ENCODE results near the gene ATP6V0A1.
A peak's percentile ranks its signal among the peaks of the same experiment; 100 is the strongest.

ATP6V0A1 gene

GRCh38 chr17:42527932-42528331 lies 69.3 kb downstream of the ATP6V0A1 start:
- no peaks in the 10 kb centered on the region for H3K9me3 ChIP-seq (ENCODE audit: control extremely low read depth in 1 of 5, control insufficient read depth in 4 of 5, insufficient read depth in 2 of 5, low read depth in 1 of 5, low read length in 4 of 5)
- WGBS (ENCODE audit: insufficient coverage): 100% methylated on average over 1 of the region's 6 CpGs
- no peak for DNase-seq
- H3K4me3 ChIP-seq (ENCODE audit: control insufficient read depth in 1 of 7, extremely low read depth in 1 of 7, insufficient read depth in 4 of 7, low read depth in 2 of 7, low read length in 6 of 7): no peak overlapping the region
- CTCF ChIA-PET: interaction anchor here (0.5 to 4.9 kb wide), 22 partner anchors 8 to 415 kb away, joined by 3 to 47 read pairs (median 3); partner anchors contain the start of gene CAVIN1
- H3K27me3 ChIP-seq (replicated peaks in 2 of 5; ENCODE audit: control insufficient read depth in 4 of 5, insufficient read depth in 5 of 5, low read length in 4 of 5): no peaks in the 10 kb centered on the region
- no peak overlapping the region for H3K27ac ChIP-seq (ENCODE audit: insufficient read depth in 1 of 2, low read depth in 1 of 2, low read length in 2 of 2, poor library complexity in 1 of 2, severe bottlenecking in 2 of 2)
- POLR2A ChIA-PET: interaction anchor here (1.3 kb wide), 1 partner anchor 9 kb away, joined by 5 read pairs; no protein-coding TSS in a partner anchor
- peaks cover 2 to 48% (median 41%) of the 10 kb centered on the region in 4 experiments for H3K4me1 ChIP-seq (ENCODE audit: control extremely low read depth in 1 of 4, control insufficient read depth in 4 of 4, insufficient read depth in 4 of 4, low read length in 3 of 4)
- H3K36me3 ChIP-seq (ENCODE audit: control insufficient read depth in 4 of 4, insufficient read depth in 4 of 4, low read length in 3 of 4): peaks cover 0 to 2% (median 0%) of the 10 kb centered on the region in 4 experiments

DNA sequence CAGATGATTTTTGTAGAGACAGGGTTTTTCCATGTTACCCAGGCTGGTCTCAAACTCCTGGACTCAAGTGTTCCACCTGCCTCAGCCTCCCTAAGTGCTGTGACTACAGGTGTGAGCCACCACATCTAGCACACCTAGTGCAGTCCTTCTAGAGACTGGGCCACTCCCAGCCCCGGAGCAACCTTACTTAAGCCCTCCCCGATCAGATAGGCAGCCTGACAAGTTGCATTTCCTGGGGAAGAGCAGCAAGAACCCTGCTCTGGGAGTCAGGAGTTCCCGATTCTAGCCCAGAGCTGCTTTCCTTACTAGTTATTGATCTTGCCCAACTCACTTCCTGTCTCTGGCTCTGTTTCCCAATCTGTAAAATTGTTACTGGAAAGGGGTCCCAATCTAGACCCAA lies 70.4 kb downstream of the ATP6V0A1 start:
- no peak overlapping the region for H3K4me3 ChIP-seq (ENCODE audit: control insufficient read depth in 1 of 7, extremely low read depth in 1 of 7, insufficient read depth in 4 of 7, low read depth in 2 of 7, low read length in 6 of 7)
- WGBS (ENCODE audit: insufficient coverage): 4% methylated on average over 3 of the region's 3 CpGs
- peaks cover 2 to 48% (median 41%) of the 10 kb centered on the region in 4 experiments for H3K4me1 ChIP-seq (ENCODE audit: control extremely low read depth in 1 of 4, control insufficient read depth in 4 of 4, insufficient read depth in 4 of 4, low read length in 3 of 4)
- POLR2A ChIA-PET: interaction anchor here (0.6 kb wide), 1 partner anchor 239 kb away, joined by 3 read pairs; no protein-coding TSS in a partner anchor
- no peaks in the 10 kb centered on the region for H3K27me3 ChIP-seq (replicated peaks in 2 of 5; ENCODE audit: control insufficient read depth in 4 of 5, insufficient read depth in 5 of 5, low read length in 4 of 5)
- H3K36me3 ChIP-seq (ENCODE audit: control insufficient read depth in 4 of 4, insufficient read depth in 4 of 4, low read length in 3 of 4): no peaks in the 10 kb centered on the region
- CTCF ChIA-PET: interaction anchor here (0.7 to 4.9 kb wide), 4 partner anchors 9 to 307 kb away, joined by 3 to 47 read pairs (median 6); no protein-coding TSS in a partner anchor
- peak overlapping the region in 1 of 2 experiments; percentile 14 for H3K27ac ChIP-seq (ENCODE audit: insufficient read depth in 1 of 2, low read depth in 1 of 2, low read length in 2 of 2, poor library complexity in 1 of 2, severe bottlenecking in 2 of 2)
- no peaks in the 10 kb centered on the region for H3K9me3 ChIP-seq (ENCODE audit: control extremely low read depth in 1 of 5, control insufficient read depth in 4 of 5, insufficient read depth in 2 of 5, low read depth in 1 of 5, low read length in 4 of 5)
- no peak for DNase-seq

GRCh38 chr17:42530952-42531454 lies 72.3 kb downstream of the ATP6V0A1 start:
- Histone ChIP-seq H3K4me3 (ENCODE audit: control insufficient read depth in 1 of 7, extremely low read depth in 1 of 7, insufficient read depth in 4 of 7, low read depth in 2 of 7, low read length in 6 of 7) (peak overlapping the region in 2 of 7 experiments; percentile 49 to 60), H3K27me3 (replicated peaks in 2 of 5; ENCODE audit: control insufficient read depth in 4 of 5, insufficient read depth in 5 of 5, low read length in 4 of 5) (no peaks in the 10 kb centered on the region), H3K9me3 (ENCODE audit: control extremely low read depth in 1 of 5, control insufficient read depth in 4 of 5, insufficient read depth in 2 of 5, low read depth in 1 of 5, low read length in 4 of 5) (no peaks in the 10 kb centered on the region), H3K4me1 (ENCODE audit: control extremely low read depth in 1 of 4, control insufficient read depth in 4 of 4, insufficient read depth in 4 of 4, low read length in 3 of 4) (peaks cover 2 to 57% (median 51%) of the 10 kb centered on the region in 4 experiments), H3K27ac (ENCODE audit: insufficient read depth in 1 of 2, low read depth in 1 of 2, low read length in 2 of 2, poor library complexity in 1 of 2, severe bottlenecking in 2 of 2) (no peak overlapping the region), H3K36me3 (ENCODE audit: control insufficient read depth in 4 of 4, insufficient read depth in 4 of 4, low read length in 3 of 4) (no peaks in the 10 kb centered on the region)
- no peak for DNase-seq
- 88% methylated on average over 1 of the region's 2 CpGs for WGBS (ENCODE audit: insufficient coverage)
- ChIA-PET CTCF (interaction anchor here (3.3 to 4.9 kb wide), 2 partner anchors 11 to 209 kb away, joined by 9 to 47 read pairs; no protein-coding TSS in a partner anchor), POLR2A (interaction anchor here (0.9 to 1.3 kb wide), 2 partner anchors 108 to 211 kb away, joined by 4 to 5 read pairs; partner anchors contain the start of gene CAVIN1)

- H3K4me1 ChIP-seq (ENCODE audit: control extremely low read depth in 1 of 4, control insufficient read depth in 4 of 4, insufficient read depth in 4 of 4, low read length in 3 of 4): peaks cover 2 to 58% (median 52%) of the 10 kb centered on the region in 4 experiments
- no peaks in the 10 kb centered on the region for H3K36me3 ChIP-seq (ENCODE audit: control insufficient read depth in 4 of 4, insufficient read depth in 4 of 4, low read length in 3 of 4)
- H3K9me3 ChIP-seq (ENCODE audit: control extremely low read depth in 1 of 5, control insufficient read depth in 4 of 5, insufficient read depth in 2 of 5, low read depth in 1 of 5, low read length in 4 of 5): no peaks in the 10 kb centered on the region
- H3K27me3 ChIP-seq (replicated peaks in 2 of 5; ENCODE audit: control insufficient read depth in 4 of 5, insufficient read depth in 5 of 5, low read length in 4 of 5): no peaks in the 10 kb centered on the region
- no peak overlapping the region for H3K27ac ChIP-seq (ENCODE audit: insufficient read depth in 1 of 2, low read depth in 1 of 2, low read length in 2 of 2, poor library complexity in 1 of 2, severe bottlenecking in 2 of 2)
- ChIA-PET CTCF (interaction anchor here (0.8 to 4.9 kb wide), 3 partner anchors 12 to 210 kb away, joined by 3 to 47 read pairs (median 9); no protein-coding TSS in a partner anchor), POLR2A (interaction anchor here (0.6 to 0.9 kb wide), 3 partner anchors 24 to 109 kb away, joined by 3 to 5 read pairs (median 3); partner anchors contain the start of gene CAVIN1)
- WGBS (ENCODE audit: insufficient coverage): 11% methylated on average over 60 of the region's 60 CpGs
- H3K4me3 ChIP-seq (ENCODE audit: control insufficient read depth in 1 of 7, extremely low read depth in 1 of 7, insufficient read depth in 4 of 7, low read depth in 2 of 7, low read length in 6 of 7): peak overlapping the region; percentile 48 to 86 (median 63)
- DNase-seq: peak in 2 of 3 donors; percentile 52 to 72
Observed at GRCh38 chr17:42531455-42532354, 73.0 kb downstream of the ATP6V0A1 start.

DNA sequence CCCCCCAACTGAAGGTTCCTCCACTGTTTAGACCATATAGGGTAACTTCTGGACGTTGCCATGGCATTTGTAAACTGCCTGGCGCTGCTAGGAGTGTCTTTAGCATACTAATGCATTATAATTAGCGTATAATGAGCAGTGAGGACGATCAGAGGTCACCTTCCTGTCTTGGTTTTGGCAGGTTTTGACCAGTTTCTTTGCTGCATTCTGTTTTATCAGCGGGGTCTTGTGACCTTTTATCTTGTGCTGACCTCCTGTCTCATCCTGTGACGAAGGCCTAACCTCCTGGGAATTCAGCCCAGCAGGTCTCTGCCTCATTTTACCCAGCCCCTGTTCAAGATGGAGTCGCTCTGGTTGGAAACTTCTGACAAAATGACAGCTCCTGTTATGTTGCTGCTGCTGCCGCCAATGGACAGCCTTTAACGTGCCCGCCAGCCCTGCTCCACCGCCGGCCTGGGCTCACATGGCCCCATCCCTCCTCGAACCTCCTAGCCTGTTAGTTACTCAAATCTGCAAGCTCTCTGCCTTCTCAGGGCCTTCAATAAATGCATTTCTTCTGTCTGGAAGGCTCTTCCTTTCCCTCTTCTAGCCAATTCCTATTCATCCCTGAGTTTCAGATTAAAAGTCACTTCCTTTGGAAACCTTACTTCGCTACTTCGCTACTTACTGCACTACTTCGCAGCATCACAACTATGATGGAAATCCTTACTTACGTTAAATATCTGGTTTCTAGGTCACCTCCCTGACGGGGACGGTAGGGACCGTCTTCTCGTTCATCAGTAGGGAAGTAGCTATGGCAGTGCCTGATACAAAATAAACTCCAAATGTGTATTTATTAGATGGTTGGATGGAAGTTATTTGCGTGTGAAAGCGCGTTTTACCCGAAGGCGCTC lies 76.7 kb downstream of the ATP6V0A1 start:
- POLR2A ChIA-PET: interaction anchor here (0.8 to 1.4 kb wide), 3 partner anchors 8 to 42 kb away, joined by 3 to 4 read pairs (median 4); partner anchors contain the start of gene PSMC3IP
- H3K9me3 ChIP-seq (ENCODE audit: control extremely low read depth in 1 of 5, control insufficient read depth in 4 of 5, insufficient read depth in 2 of 5, low read depth in 1 of 5, low read length in 4 of 5): no peaks in the 10 kb centered on the region
- no peaks in the 10 kb centered on the region for H3K27me3 ChIP-seq (replicated peaks in 2 of 5; ENCODE audit: control insufficient read depth in 4 of 5, insufficient read depth in 5 of 5, low read length in 4 of 5)
- peak overlapping the region; percentile 70 to 81 (median 72) for H3K4me3 ChIP-seq (ENCODE audit: control insufficient read depth in 1 of 7, extremely low read depth in 1 of 7, insufficient read depth in 4 of 7, low read depth in 2 of 7, low read length in 6 of 7)
- CTCF ChIA-PET: interaction anchor here (1.1 to 3.1 kb wide), 4 partner anchors 13 to 214 kb away, joined by 3 to 11 read pairs (median 5); no protein-coding TSS in a partner anchor
- peak overlapping the region; percentile 34 to 73 for H3K27ac ChIP-seq (ENCODE audit: insufficient read depth in 1 of 2, low read depth in 1 of 2, low read length in 2 of 2, poor library complexity in 1 of 2, severe bottlenecking in 2 of 2)
- peaks cover 0 to 20% (median 11%) of the 10 kb centered on the region in 4 experiments for H3K36me3 ChIP-seq (ENCODE audit: control insufficient read depth in 4 of 4, insufficient read depth in 4 of 4, low read length in 3 of 4)
- peaks cover 2 to 44% (median 36%) of the 10 kb centered on the region in 4 experiments for H3K4me1 ChIP-seq (ENCODE audit: control extremely low read depth in 1 of 4, control insufficient read depth in 4 of 4, insufficient read depth in 4 of 4, low read length in 3 of 4)
- 45% methylated on average over 25 of the region's 26 CpGs for WGBS (ENCODE audit: insufficient coverage)
- DNase-seq: peak in 1 of 3 donors; percentile 50

GRCh38 chr17:42536048-42536371 lies 77.3 kb downstream of the ATP6V0A1 start, which contains the start of gene NAGLU:
Gene NAGLU, plus strand, starts transcription at chr17:42536241. Its CDS starts 32 bp downstream, at chr17:42536273.
- peak within 1 kb of the TSS; percentile 70 to 81 (median 72) for H3K4me3 ChIP-seq (ENCODE audit: control insufficient read depth in 1 of 7, extremely low read depth in 1 of 7, insufficient read depth in 4 of 7, low read depth in 2 of 7, low read length in 6 of 7)
- H3K27ac ChIP-seq (ENCODE audit: insufficient read depth in 1 of 2, low read depth in 1 of 2, low read length in 2 of 2, poor library complexity in 1 of 2, severe bottlenecking in 2 of 2): peak within 1 kb of the TSS; percentile 34 to 73
- no peaks in the 10 kb centered on the region for H3K9me3 ChIP-seq (ENCODE audit: control extremely low read depth in 1 of 5, control insufficient read depth in 4 of 5, insufficient read depth in 2 of 5, low read depth in 1 of 5, low read length in 4 of 5)
- peaks cover 0 to 25% (median 14%) of the 10 kb centered on the region in 4 experiments for H3K36me3 ChIP-seq (ENCODE audit: control insufficient read depth in 4 of 4, insufficient read depth in 4 of 4, low read length in 3 of 4)
- 0% methylated on average over 40 of the region's 40 CpGs for WGBS (ENCODE audit: insufficient coverage)
- POLR2A ChIA-PET: interaction anchor here (0.8 to 1.4 kb wide), 4 partner anchors 9 to 215 kb away, joined by 3 to 4 read pairs (median 4); partner anchors contain the start of gene PSMC3IP
- H3K4me1 ChIP-seq (ENCODE audit: control extremely low read depth in 1 of 4, control insufficient read depth in 4 of 4, insufficient read depth in 4 of 4, low read length in 3 of 4): peaks cover 2 to 38% (median 30%) of the 10 kb centered on the region in 4 experiments
- peak; percentile 86 to 91 (median 89) for DNase-seq
- CTCF ChIA-PET: interaction anchor here (1.1 to 3.1 kb wide), 4 partner anchors 13 to 214 kb away, joined by 3 to 11 read pairs (median 5); no protein-coding TSS in a partner anchor
- H3K27me3 ChIP-seq (replicated peaks in 2 of 5; ENCODE audit: control insufficient read depth in 4 of 5, insufficient read depth in 5 of 5, low read length in 4 of 5): no peaks in the 10 kb centered on the region

Data from common myeloid progenitor, CD34-positive (primary cell).